ENCODE measurements around the gene TAF11L7.
"Not testable (repeated sequence)": the region's sequence is repeated elsewhere in the genome, so short reads cannot be mapped to it uniquely, and the experiment has no call there.

- TF ChIP-seq FOXK2 (IDR thresholded peaks at IDR 0.05); ARNT (IDR thresholded peaks at IDR 0.05); FOXM1 (IDR thresholded peaks at IDR 0.05; ENCODE audit: borderline replicate concordance); ELF4 (IDR thresholded peaks at IDR 0.05); L3MBTL2 (conservative IDR thresholded peaks at IDR 0.05): not testable (repeated sequence)
Observed at GRCh38 chr5:17603880-17604279, 18.3 kb upstream of the TAF11L7 start, which contains the start of gene TAF11L11.
